Inferior parietal cortex (tissue), 1 donor: ENCODE measurements around the gene TMEM43.

Source experiments
- DNase-seq: peaks from one replicate; pipeline ENCODE4 v3.0.0-alpha.2; 2016; ENCODE audit errors: extremely low spot score

Gene TMEM43

GRCh38 chr3:14151471-14152083, 26.7 kb downstream of the TMEM43 start:
- no peak for DNase-seq

GRCh38 chr3:14152233-14152962, 27.5 kb downstream of the TMEM43 start:
- DNase-seq, result no peak

DNA sequence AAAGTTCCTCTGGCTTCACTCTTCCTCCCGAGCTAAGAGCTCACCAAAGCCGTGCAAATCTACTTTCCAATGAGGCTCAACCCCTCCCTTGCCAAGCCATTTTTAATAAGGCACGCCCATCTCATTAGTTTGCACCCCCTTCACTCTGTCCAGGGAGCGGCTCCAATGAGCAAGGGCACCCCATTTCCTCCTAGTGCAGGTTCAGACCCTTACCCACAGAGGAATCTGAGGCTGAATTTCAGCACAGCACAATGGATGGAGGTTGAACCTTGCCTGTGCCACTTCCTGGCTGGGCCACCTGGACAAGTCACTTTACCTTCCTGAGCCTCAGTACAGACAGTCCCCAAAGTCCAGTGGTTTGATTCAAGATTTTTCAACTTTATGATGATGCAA, 28.1 kb downstream of the TMEM43 start:
- no peak for DNase-seq

DNA sequence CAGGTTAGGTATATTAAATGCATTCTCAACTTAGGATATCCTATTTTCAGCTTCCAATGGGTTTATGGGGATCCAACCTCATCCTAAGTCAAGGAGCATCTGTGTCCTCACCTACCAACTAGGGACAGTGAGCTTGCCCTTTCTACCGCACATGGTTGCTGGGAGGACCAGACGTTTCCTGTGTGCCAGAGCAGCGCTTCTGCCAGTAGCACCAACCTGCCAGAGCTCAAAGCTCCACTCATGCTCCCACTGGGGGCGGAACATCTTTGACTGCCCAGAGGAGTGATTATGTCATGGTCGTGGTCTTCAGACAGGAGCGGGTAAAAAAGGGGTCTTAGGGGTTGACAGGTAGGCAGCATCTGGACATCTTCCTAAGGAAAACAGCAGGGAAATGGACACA, 28.8 kb downstream of the TMEM43 start:
- no peak for DNase-seq

GRCh38 chr3:14154276-14154675, 29.4 kb downstream of the TMEM43 start:
- DNase-seq, result no peak

GRCh38 chr3:14154895-14155440, 30.1 kb downstream of the TMEM43 start:
- DNase-seq, result no peak

DNA sequence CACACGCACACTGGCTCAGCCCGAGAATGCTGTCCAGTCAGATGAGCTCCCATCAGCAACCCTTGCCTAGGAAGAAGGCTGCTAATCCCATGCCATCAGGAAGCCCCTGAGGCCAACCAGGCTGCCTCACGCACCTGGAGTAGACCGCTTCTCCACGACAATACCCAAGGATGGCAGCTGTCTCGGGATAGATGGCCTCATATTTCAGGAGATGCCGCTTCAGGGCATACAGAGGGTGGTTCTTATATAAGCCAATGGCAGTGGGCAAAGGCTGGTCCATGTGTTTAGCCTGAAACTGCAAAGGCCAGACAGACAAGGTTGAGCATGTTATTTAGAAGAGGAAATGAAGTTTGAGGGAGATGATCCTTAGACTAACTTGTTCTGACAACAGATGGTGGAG, 31.3 kb downstream of the TMEM43 start:
- DNase-seq, result no peak

DNA sequence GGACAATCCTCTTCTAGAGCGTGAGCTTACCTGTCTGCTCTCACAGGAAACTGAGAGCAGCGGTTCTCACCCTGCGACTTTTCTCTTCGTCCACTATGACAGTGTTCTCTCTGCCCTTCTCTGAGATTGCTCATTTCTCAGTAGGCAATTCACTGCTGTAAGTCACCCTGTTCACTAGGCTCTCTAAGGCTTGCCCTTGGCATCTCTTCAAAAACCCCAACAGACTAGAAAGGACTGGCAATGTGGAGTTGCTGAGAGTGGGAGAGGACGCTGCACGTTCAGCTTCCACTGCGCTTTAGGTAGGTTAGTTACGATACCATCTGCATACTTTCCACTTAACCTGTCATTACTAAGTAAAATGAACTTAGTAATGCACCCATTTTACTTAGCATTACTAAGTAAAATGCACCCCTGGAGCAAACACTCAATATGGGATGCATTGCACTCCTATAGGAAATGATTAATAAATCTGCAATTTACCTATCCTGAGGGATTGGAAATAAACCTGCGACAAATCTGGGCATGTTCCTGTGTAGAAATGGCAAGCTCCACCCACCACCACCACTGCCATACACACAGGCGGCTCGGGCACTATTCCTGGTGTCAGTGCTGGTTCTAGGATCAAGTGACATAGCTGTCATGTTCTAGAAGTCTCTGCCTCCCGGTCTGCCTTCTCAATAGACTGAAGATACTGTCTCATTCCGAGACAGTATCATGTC, 32.1 kb downstream of the TMEM43 start:
- no peak for DNase-seq

GRCh38 chr3:14157951-14158350, 33.1 kb downstream of the TMEM43 start:
- DNase-seq, result no peak

DNA sequence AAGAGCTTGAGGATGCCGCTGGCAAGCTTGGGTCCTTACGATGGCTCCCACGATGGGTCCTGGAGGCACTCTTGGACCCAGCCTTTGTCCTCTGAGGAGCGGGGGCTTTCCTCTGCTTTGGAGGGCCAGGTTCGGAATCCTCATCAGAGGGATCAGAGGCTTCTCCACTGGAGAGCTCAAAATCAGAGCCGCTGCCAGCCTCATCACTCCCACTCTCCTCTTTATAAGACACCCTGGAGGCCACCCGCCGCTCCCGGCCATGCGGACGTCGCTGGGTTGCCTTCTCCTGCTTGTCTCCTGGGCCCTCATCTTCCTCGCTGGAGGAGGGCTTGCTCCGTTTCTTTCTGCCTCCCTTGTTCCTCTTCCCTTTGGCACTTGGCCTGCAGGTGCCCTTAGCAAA, 33.5 kb downstream of the TMEM43 start:
- DNase-seq, result no peak

DNA sequence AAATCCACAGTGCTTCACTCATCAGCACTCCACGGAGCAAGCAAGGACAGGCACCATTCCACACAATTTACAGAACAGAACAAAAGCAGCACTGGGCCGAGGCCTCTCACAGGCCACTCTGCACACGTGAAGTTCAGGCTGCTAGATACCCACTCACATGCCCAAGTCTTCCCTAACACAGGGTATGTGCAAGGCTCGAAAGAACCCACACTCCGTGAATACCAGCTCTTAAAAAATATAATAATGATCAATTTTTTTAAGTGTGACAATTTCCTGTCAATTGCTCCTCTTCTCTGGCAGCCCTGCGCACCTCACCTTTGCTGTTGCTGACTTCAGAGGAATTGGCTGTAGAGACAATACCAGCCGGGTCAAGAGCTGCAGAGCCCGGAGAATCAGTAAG, 34.6 kb downstream of the TMEM43 start:
- DNase-seq, result no peak

GRCh38 chr3:14161282-14161681, 36.4 kb downstream of the TMEM43 start:
- DNase-seq, result no peak

DNA sequence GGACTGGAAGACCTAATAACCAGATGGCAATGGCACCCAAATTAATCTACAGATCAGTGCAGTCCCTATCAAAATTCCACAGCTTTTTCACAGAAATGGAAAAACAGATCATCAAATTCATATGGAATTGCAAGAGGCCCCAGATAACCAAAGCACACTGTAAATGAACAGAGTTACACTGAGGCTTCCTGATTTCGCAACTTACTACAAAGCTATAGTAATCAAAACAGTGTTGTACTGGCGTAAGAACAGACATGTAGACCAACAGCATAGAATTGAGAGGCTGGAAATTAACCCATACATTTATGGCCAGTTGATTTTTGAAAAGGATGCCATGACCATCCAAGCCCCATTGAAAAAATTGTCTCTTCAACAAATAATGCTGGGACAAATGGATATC, 37.3 kb downstream of the TMEM43 start:
- DNase-seq, result no peak

DNA sequence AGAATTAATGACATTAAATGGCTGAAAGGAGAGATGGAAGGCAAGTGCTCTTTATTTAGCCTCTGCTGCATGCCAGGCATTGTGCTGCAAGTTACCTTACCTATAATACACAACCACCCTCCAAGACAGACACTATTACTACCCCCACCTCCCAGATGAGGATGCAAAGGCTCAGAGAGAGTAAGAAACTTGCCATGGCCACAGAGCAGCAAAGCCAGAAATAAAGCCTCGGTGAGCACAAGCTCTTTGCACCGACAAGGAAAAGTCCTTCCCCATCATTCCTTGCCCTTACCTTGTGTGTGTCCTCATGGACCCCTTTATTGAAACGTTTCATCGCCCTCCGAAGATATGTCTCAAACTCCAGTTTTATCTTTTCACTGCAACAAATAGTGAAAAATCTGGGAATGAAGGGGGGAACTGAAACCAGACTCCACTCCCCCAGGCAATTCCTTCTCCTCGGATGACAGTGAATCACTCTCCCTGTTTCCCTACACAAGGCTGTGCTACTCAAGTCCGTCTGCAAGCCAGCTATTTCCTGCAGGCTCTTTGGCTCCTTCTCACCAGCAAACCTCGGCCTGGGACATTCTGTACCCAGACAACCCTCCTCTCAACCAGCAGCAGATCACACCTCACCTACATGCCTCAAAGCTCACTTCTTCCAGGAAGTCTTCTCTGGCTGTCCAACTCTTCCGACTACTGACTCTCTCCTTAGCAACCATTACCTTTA, 42.2 kb downstream of the TMEM43 start:
- DNase-seq, result no peak

GRCh38 chr3:14169435-14169834, 44.6 kb downstream of the TMEM43 start:
- no peak for DNase-seq

DNA sequence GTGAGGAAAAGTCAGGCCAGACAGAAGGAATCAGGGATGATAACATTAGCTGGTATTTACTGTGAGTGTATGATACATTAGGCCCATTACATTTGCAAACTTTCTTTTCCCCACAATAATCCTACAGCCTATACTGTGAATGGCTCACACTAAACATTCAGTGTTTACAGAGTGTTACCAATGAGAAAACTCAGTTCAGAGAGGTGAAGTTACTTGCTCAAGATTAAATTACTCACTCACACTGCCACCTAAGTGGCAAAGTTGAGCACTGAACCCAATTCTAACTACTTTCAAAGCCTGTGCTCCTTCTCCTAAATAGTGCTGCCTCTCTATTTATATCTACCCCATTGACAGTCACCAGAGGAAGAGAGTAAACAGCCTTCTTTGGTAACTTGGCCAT, 45.0 kb downstream of the TMEM43 start:
- no peak for DNase-seq

DNA sequence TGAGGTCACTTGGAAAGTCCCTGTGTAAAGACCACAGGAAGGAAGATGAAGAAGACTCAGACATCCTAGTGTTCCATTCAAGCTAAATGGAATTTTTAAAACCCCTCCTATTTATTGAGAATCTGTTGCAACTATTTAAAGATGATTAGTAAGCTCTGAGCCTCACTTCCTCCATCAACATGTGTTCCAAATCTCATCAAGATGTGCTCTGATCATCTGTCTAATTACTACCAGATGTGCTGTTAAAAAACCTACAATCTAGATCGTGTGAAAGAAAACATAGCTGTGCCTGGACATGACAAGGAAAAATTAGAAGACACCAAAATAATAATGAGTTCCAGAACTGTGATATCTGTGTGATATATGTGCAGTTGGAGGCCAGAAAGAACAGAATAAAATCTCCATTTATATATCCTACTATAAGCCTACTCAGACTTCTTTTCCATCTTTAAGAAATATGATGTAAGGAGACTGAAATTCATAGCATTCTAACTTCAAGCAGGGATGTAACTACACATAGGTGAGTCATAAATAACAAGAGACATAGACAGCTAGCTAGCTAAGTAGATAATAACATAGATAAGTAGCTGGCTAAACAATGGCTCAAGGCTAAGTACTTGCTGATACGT, 45.8 kb downstream of the TMEM43 start:
- no peak for DNase-seq

- DNase-seq, result no peak
Observed at GRCh38 chr3:14172496-14172895, 47.6 kb downstream of the TMEM43 start.

- DNase-seq, result no peak
Observed at GRCh38 chr3:14174483-14174882, 49.6 kb downstream of the TMEM43 start.

- DNase-seq, result no peak
Observed at GRCh38 chr3:14175383-14176037, 50.7 kb downstream of the TMEM43 start.

GRCh38 chr3:14177580-14178246, 52.9 kb downstream of the TMEM43 start:
- peak; percentile 45 for DNase-seq
